Activated B cell treated with CpG ODN at 0.5 μM for 24 hours (primary cell): ENCODE results near the gene FNBP1L. TPM values are rescaled to one million over a fixed set of nuclear protein-coding genes. Genes with fewer than 3 reads are reported as not detected.

Source experiments
- ATAC-seq: fragments of 200-7000 bp; cut with Tn5 transposase; one replicate; pipeline ENCODE4 v1.10.0; 2021; ENCODE audit warnings: low read depth, mild to moderate bottlenecking, moderate library complexity
- CTCF ChIA-PET: fragments of 350-600 bp; sonication (Branson Sonifier 250); formaldehyde crosslinking; loops from one replicate; lab custom pipeline; 2021; ENCODE audit warnings: antibody characterized with exemption; lab: Charles Lee
- POLR2A ChIA-PET: fragments of 350-600 bp; sonication (Branson Sonifier 250); formaldehyde crosslinking; loops from one replicate; lab custom pipeline; 2021; ENCODE audit warnings: antibody characterized with exemption; lab: Charles Lee
- DNase-seq: peaks from one replicate; pipeline ENCODE4 v3.0.0; 2022
- H3K27ac Mint-ChIP-seq: one replicate; pipeline ENCODE4 v1.8.0; 2020; ENCODE audit warnings: mixed read lengths
- H3K27me3 Mint-ChIP-seq: one replicate; pipeline ENCODE4 v1.8.0; 2021; ENCODE audit warnings: mixed read lengths
- H3K36me3 Mint-ChIP-seq: one replicate; pipeline ENCODE4 v1.8.0; 2021; ENCODE audit warnings: low read depth, mixed read lengths
- H3K4me1 Mint-ChIP-seq: one replicate; pipeline ENCODE4 v1.8.0; 2021; ENCODE audit warnings: mixed read lengths
- H3K4me3 Mint-ChIP-seq: one replicate; pipeline ENCODE4 v1.8.0; 2020; ENCODE audit warnings: mild to moderate bottlenecking, mixed read lengths
- H3K9me3 Mint-ChIP-seq: one replicate; pipeline ENCODE4 v1.8.0; 2020; ENCODE audit warnings: mixed read lengths
- CTCF ChIP-seq: fragments of 200-600 bp; IDR thresholded peaks from one replicate; pipeline ENCODE4 v1.8.0; 2022; ENCODE audit warnings: antibody characterized with exemption, mild to moderate bottlenecking
- intact Hi-C: fragments of 100-400 bp; cut with micrococcal nuclease; formaldehyde crosslinking; loops from one replicate; pipeline ENCODE4 v1.15.1; 2024
- total RNA-seq: library from RNA; stranded (reverse); gene quantifications from 2 replicates; pipeline ENCODE4 v1.2.3, GENCODE V29; 2022

FNBP1L gene
- total RNA-seq, 1 donor from 2014 or later, result 3.3 TPM

DNA sequence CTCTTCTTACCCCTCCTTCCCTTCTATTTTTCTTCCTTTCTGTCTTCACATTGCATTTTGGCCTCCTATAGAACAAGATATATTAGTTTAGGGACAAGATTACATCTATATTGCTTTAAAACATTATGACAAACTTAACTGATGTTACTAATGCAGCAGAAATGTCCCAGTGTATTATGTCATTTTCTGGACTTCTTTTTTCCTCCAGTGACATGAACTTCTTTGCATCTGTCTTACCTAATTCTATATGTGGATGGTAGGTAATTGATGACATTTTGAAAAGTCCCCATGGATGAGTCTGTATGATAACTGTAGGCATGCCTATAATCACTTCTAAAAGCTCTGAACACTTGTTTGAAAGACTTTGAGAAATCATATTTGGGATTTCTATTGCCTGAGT, 89.5 kb downstream of the FNBP1L start:
- no peak overlapping the region for H3K4me3 Mint-ChIP-seq
- ChIA-PET POLR2A (no interaction called here), CTCF (no interaction called here)
- no peaks in the 10 kb centered on the region for H3K27me3 Mint-ChIP-seq
- no peaks in the 10 kb centered on the region for H3K9me3 Mint-ChIP-seq
- intact Hi-C loops, result no loop called here
- DNase-seq (no peak), ATAC-seq (no peak)
- H3K4me1 Mint-ChIP-seq, result no peaks in the 10 kb centered on the region
- H3K27ac Mint-ChIP-seq, result no peak overlapping the region
- TF ChIP-seq CTCF, result no peak
- peaks cover 3% of the 10 kb centered on the region for H3K36me3 Mint-ChIP-seq

DNA sequence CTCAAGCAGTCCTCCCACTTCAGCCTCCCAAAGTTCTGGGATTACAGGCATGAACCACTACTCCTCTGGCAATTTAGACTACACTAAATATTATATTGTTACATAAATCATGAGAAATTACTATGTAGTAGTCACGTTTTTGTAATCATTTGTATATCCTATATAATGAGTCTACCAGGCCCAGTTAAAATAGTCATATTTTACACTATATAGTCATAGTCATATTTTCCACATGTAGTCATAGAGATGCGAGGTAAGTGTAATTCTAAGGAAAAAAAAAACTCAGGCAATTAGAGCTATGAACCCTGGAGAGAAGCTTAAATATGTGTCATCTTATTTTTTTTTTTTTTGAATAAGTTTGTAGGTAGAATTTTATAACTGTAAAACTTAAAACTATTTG, 90.0 kb downstream of the FNBP1L start:
- no peak for ATAC-seq

DNA sequence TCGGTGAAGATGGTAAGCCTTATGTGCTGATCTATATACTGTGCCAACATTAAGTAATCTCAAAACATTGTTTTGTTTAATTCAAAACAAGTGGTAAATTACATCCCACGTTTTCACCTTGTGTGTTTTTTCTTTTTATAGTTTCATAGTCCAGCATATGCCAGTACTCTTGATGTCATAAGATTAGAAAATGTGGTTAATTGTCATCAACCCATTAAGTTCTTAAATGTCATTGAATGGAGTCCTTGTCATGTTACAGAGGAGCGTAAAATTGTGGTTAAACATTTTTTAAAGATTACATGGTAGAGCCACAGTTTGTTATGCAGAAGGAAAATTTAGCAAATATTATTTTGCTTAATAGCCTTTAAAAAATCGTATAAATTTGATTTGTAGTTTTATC, 93.1 kb downstream of the FNBP1L start:
- H3K36me3 Mint-ChIP-seq, result no peaks in the 10 kb centered on the region
- intact Hi-C loops, result no loop called here
- H3K4me1 Mint-ChIP-seq, result no peaks in the 10 kb centered on the region
- ATAC-seq (no peak), DNase-seq (no peak)
- no peaks in the 10 kb centered on the region for H3K27me3 Mint-ChIP-seq
- ChIA-PET POLR2A (no interaction called here), CTCF (no interaction called here)
- H3K4me3 Mint-ChIP-seq, result no peak overlapping the region
- H3K27ac Mint-ChIP-seq, result no peak overlapping the region
- no peaks in the 10 kb centered on the region for H3K9me3 Mint-ChIP-seq
- TF ChIP-seq CTCF, result no peak

More for the DNA sequence above, 90.0 kb downstream of the FNBP1L start:
- intact Hi-C loops, result no loop called here
- Mint-ChIP-seq H3K4me3 (no peak overlapping the region), H3K27me3 (no peaks in the 10 kb centered on the region), H3K27ac (no peak overlapping the region), H3K36me3 (no peaks in the 10 kb centered on the region), H3K4me1 (no peaks in the 10 kb centered on the region), H3K9me3 (no peaks in the 10 kb centered on the region)
- ChIA-PET POLR2A (no interaction called here), CTCF (no interaction called here)
- no peak for TF ChIP-seq CTCF
- no peak for DNase-seq

DNA sequence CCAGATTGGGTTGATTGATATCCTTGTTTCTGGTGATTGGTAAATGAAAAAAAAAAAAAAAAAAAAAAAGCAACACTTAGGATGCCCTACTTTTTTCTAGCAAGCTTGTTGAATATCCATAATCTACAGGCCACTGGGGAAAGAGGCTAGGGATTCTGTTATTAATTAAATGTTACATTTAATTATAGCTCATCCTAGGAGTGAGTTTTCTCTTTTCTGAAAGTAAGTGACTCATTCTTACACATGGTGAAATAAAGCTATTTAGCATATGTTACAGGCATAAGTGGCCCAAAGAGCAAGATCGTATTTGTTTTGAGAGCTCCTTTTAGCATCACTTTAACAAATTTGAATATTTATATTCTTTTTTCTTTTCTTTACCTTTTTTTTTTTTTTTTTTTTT, 94.5 kb downstream of the FNBP1L start:
- H3K4me1 Mint-ChIP-seq, result no peaks in the 10 kb centered on the region
- DNase-seq (no peak), ATAC-seq (no peak)
- no peak overlapping the region for H3K27ac Mint-ChIP-seq
- ChIA-PET CTCF (no interaction called here), POLR2A (interaction anchor here (0.6 to 0.7 kb wide), 3 partner anchors 78 to 190 kb away, joined by 6 to 12 read pairs (median 7); no protein-coding TSS in a partner anchor)
- intact Hi-C loops, result no loop called here
- peaks cover 3% of the 10 kb centered on the region for H3K36me3 Mint-ChIP-seq
- H3K4me3 Mint-ChIP-seq, result no peak overlapping the region
- no peak for TF ChIP-seq CTCF
- H3K27me3 Mint-ChIP-seq, result no peaks in the 10 kb centered on the region
- no peaks in the 10 kb centered on the region for H3K9me3 Mint-ChIP-seq

GRCh38 chr1:93546162-93546863, 98.4 kb downstream of the FNBP1L start:
- no peaks in the 10 kb centered on the region for H3K27me3 Mint-ChIP-seq
- CTCF ChIA-PET, result no interaction called here
- no peak overlapping the region for H3K4me3 Mint-ChIP-seq
- intact Hi-C loops, result no loop called here
- no peak for DNase-seq
- POLR2A ChIA-PET, result no interaction called here
- H3K27ac Mint-ChIP-seq, result no peak overlapping the region
- no peak for TF ChIP-seq CTCF
- H3K9me3 Mint-ChIP-seq, result no peaks in the 10 kb centered on the region
- H3K4me1 Mint-ChIP-seq, result no peaks in the 10 kb centered on the region
- no peak for ATAC-seq
- peaks cover 6% of the 10 kb centered on the region for H3K36me3 Mint-ChIP-seq
